ENCODE results near the gene PRADC1. TPM values are rescaled to one million over a fixed set of nuclear protein-coding genes. Genes with fewer than 3 reads are reported as not detected.

PRADC1 gene
- total RNA-seq, 1 experiment from 2014 or later, result 12.9 TPM

DNA sequence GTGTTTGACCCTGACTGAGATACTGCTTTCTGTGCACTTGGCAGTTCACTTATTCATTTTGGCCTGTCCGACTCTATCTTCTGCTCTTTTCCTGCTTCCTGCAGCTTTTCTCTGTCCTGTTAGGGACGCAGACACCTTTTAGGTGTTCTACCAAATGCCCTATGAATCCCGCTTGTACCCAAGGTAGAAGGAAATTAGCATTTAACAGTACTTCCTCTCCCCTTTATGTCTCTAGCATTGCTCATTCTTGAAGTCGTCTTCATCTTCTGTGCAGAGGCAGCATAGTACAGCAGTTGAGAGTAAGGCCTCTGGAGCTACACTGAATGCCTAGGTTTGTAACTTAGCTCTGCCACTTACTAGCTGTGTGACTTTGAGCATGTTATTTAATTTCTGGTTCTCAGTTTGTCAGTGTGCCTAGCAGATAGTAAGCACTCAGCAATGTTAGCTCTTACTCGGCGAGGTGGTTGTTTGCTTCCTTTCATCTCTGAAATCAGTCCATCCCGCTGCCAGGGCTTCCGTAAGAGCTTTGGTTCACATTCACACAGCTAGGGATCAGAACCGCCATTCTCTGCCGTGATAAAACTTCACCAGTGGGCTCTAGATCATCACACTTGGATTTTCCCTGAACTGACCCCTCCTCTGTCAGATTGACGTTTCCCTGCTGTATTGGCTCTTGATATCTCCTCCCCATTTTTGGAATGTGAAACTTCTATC lies 2.4 kb upstream of the PRADC1 start:
- peak overlapping the region; percentile 98 for H3K27ac Mint-ChIP-seq
- H3K4me1 Mint-ChIP-seq, result peaks cover 33% of the 10 kb centered on the region
- ChIA-PET CTCF (interaction anchor here (1.0 to 3.0 kb wide), 4 partner anchors 23 to 58 kb away, joined by 5 to 24 read pairs (median 6); no protein-coding TSS in a partner anchor), POLR2A (interaction anchor here (1.2 to 2.1 kb wide), 2 partner anchors 12 to 33 kb away, joined by 5 to 7 read pairs; no protein-coding TSS in a partner anchor)
- H3K4me3 Mint-ChIP-seq, result peak overlapping the region; percentile 100
- H3K36me3 Mint-ChIP-seq, result peaks cover 17% of the 10 kb centered on the region
- TF ChIP-seq GRHL2 (CRISPR knock-in tag; IDR thresholded peaks at IDR 0.05; ENCODE audit: insufficient replicate concordance, severe bottlenecking) (no peak), PRDM15 (CRISPR knock-in tag; IDR thresholded peaks at IDR 0.05) (no peak)
- ATAC-seq (no peak), DNase-seq (ENCODE audit: low spot score) (no peak)
- H3K27me3 Mint-ChIP-seq (ENCODE audit: low read depth), result no peaks in the 10 kb centered on the region; the same call in 1 of the 2 replicates
- H3K9me3 Mint-ChIP-seq, result no peaks in the 10 kb centered on the region

DNA sequence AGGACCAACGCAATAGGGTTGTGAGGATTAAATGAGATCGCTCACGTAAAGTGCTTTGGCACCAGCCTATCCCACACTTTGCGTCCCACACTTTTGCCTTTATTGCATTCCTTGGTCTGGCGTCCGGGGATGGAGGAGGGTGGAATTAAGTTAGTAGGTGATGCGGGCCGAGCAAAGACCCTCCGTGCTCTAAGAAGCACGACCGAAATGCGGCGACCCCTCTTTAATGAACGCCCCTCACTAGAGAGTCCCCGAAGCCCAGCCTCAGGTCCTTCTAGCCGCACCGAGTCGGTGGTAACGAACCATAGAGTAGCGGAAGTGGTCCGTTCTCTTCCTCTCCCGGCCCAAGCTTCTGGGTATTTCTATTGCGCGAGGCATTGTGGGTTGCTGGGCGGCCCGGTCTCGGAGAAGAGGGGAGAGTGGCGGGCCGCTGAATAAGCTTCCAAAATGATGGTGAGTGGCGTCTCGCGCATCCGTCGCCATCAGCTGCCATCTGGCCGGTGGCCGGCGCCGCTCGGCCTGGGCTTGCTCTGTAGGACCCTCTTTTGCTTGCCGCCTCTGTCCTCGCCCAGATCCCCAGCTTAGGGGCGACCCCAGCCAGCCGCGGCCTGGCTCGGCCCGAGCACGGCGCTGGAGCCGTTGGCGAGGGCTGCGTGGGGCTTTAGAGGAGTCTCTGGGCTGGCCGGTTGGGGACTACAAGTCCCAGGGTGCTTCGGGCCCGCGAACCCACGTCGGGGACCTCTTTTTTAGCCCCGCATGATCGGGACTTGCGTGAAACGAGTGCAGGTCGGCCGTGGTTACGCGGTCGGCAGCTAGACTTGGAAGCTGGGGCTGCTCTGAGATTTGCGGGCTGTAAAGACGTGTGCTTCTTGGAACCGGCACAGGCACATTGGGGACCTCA lies 1.1 kb upstream of the PRADC1 start, which contains the start of gene CCT7:
Gene CCT7, plus strand, starts transcription at position 377 of the 901 bp plus-strand sequence. Its CDS starts 71 bp downstream, at position 448.
- POLR2A ChIA-PET, result interaction anchor here (0.8 to 2.1 kb wide), 9 partner anchors 10 to 152 kb away, joined by 3 to 7 read pairs (median 3); no protein-coding TSS in a partner anchor
- ATAC-seq, result peak; percentile 49
- H3K9me3 Mint-ChIP-seq, result no peaks in the 10 kb centered on the region
- peaks cover 33% of the 10 kb centered on the region for H3K4me1 Mint-ChIP-seq
- DNase-seq (ENCODE audit: low spot score), result peak; percentile 86
- peaks cover 6% of the 10 kb centered on the region for H3K36me3 Mint-ChIP-seq
- peak within 1 kb of the TSS; percentile 98 for H3K27ac Mint-ChIP-seq
- H3K27me3 Mint-ChIP-seq (ENCODE audit: low read depth), result no peaks in the 10 kb centered on the region; the same call in 1 of the 2 replicates
- peak within 1 kb of the TSS; percentile 100 for H3K4me3 Mint-ChIP-seq
- CTCF ChIA-PET, result interaction anchor here (0.8 to 3.0 kb wide), 11 partner anchors 17 to 347 kb away, joined by 3 to 39 read pairs (median 4); partner anchors contain the start of genes EGR4 and SPR
- TF ChIP-seq TEAD4 (CRISPR knock-in tag; IDR thresholded peaks at IDR 0.05) (no peak), ZNF219 (CRISPR knock-in tag; IDR thresholded peaks at IDR 0.05; ENCODE audit: borderline replicate concordance) (no peak), PRDM15 (CRISPR knock-in tag; IDR thresholded peaks at IDR 0.05) (no peak)
- TF ChIP-seq, protein P1, sequence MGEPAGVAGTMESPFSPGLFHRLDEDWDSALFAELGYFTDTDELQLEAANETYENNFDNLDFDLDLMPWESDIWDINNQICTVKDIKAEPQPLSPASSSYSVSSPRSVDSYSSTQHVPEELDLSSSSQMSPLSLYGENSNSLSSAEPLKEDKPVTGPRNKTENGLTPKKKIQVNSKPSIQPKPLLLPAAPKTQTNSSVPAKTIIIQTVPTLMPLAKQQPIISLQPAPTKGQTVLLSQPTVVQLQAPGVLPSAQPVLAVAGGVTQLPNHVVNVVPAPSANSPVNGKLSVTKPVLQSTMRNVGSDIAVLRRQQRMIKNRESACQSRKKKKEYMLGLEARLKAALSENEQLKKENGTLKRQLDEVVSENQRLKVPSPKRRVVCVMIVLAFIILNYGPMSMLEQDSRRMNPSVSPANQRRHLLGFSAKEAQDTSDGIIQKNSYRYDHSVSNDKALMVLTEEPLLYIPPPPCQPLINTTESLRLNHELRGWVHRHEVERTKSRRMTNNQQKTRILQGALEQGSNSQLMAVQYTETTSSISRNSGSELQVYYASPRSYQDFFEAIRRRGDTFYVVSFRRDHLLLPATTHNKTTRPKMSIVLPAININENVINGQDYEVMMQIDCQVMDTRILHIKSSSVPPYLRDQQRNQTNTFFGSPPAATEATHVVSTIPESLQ (CRISPR knock-in tag; IDR thresholded peaks at IDR 0.05), result no peak
- TF ChIP-seq, protein P2, sequence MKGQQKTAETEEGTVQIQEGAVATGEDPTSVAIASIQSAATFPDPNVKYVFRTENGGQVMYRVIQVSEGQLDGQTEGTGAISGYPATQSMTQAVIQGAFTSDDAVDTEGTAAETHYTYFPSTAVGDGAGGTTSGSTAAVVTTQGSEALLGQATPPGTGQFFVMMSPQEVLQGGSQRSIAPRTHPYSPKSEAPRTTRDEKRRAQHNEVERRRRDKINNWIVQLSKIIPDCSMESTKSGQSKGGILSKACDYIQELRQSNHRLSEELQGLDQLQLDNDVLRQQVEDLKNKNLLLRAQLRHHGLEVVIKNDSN (CRISPR knock-in tag; IDR thresholded peaks at IDR 0.05), result peak; percentile 34
- TF ChIP-seq, protein P3, sequence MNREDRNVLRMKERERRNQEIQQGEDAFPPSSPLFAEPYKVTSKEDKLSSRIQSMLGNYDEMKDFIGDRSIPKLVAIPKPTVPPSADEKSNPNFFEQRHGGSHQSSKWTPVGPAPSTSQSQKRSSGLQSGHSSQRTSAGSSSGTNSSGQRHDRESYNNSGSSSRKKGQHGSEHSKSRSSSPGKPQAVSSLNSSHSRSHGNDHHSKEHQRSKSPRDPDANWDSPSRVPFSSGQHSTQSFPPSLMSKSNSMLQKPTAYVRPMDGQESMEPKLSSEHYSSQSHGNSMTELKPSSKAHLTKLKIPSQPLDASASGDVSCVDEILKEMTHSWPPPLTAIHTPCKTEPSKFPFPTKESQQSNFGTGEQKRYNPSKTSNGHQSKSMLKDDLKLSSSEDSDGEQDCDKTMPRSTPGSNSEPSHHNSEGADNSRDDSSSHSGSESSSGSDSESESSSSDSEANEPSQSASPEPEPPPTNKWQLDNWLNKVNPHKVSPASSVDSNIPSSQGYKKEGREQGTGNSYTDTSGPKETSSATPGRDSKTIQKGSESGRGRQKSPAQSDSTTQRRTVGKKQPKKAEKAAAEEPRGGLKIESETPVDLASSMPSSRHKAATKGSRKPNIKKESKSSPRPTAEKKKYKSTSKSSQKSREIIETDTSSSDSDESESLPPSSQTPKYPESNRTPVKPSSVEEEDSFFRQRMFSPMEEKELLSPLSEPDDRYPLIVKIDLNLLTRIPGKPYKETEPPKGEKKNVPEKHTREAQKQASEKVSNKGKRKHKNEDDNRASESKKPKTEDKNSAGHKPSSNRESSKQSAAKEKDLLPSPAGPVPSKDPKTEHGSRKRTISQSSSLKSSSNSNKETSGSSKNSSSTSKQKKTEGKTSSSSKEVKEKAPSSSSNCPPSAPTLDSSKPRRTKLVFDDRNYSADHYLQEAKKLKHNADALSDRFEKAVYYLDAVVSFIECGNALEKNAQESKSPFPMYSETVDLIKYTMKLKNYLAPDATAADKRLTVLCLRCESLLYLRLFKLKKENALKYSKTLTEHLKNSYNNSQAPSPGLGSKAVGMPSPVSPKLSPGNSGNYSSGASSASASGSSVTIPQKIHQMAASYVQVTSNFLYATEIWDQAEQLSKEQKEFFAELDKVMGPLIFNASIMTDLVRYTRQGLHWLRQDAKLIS (CRISPR knock-in tag; IDR thresholded peaks at IDR 0.05; ENCODE audit: borderline replicate concordance), result no peak
- TF ChIP-seq, protein P4, sequence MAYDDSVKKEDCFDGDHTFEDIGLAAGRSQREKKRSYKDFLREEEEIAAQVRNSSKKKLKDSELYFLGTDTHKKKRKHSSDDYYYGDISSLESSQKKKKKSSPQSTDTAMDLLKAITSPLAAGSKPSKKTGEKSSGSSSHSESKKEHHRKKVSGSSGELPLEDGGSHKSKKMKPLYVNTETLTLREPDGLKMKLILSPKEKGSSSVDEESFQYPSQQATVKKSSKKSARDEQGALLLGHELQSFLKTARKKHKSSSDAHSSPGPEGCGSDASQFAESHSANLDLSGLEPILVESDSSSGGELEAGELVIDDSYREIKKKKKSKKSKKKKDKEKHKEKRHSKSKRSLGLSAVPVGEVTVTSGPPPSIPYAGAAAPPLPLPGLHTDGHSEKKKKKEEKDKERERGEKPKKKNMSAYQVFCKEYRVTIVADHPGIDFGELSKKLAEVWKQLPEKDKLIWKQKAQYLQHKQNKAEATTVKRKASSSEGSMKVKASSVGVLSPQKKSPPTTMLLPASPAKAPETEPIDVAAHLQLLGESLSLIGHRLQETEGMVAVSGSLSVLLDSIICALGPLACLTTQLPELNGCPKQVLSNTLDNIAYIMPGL (CRISPR knock-in tag; IDR thresholded peaks at IDR 0.05), result peak; percentile 53; the same call in 1 of the 2 replicates
- TF ChIP-seq, protein P5, sequence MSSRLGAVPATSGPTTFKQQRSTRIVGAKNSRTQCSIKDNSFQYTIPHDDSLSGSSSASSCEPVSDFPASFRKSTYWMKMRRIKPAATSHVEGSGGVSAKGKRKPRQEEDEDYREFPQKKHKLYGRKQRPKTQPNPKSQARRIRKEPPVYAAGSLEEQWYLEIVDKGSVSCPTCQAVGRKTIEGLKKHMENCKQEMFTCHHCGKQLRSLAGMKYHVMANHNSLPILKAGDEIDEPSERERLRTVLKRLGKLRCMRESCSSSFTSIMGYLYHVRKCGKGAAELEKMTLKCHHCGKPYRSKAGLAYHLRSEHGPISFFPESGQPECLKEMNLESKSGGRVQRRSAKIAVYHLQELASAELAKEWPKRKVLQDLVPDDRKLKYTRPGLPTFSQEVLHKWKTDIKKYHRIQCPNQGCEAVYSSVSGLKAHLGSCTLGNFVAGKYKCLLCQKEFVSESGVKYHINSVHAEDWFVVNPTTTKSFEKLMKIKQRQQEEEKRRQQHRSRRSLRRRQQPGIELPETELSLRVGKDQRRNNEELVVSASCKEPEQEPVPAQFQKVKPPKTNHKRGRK (CRISPR knock-in tag; IDR thresholded peaks at IDR 0.05; ENCODE audit: borderline replicate concordance), result no peak

Measured in WTC11 (cell line).